Calu3 (cell line): ENCODE measurements around the gene DRC3. TPM values are rescaled to one million over a fixed set of nuclear protein-coding genes. Genes with fewer than 3 reads are reported as not detected.

ENCODE experiments used
- BruUV-seq: library from RNA; stranded (reverse); fragments of 400-500 nt; replicated peaks from 2 replicates; lab custom pipeline; 2021; lab: Mats Ljungman, UMichigan
- CTCF ChIA-PET: fragments of 300-600 bp; sonication (Branson Sonifier 250); formaldehyde crosslinking; loops from one replicate; lab custom pipeline; 2022; ENCODE audit warnings: antibody characterized with exemption; lab: Charles Lee
- DNase-seq: peaks from one replicate; pipeline ENCODE4 v3.0.0; 2022
- H3K27ac Mint-ChIP-seq: one replicate; pipeline ENCODE4 v1.8.0; 2022; ENCODE audit warnings: mixed read lengths; ENCODE audit not compliant: unreplicated experiment
- H3K27me3 Mint-ChIP-seq: one replicate; pipeline ENCODE4 v1.8.0; 2022; ENCODE audit warnings: mixed read lengths; ENCODE audit not compliant: unreplicated experiment
- H3K36me3 Mint-ChIP-seq: one replicate; pipeline ENCODE4 v1.8.0; 2022; ENCODE audit warnings: mild to moderate bottlenecking, moderate library complexity, mixed read lengths; ENCODE audit not compliant: insufficient read depth, unreplicated experiment
- H3K4me1 Mint-ChIP-seq: one replicate; pipeline ENCODE4 v1.8.0; 2022; ENCODE audit warnings: mild to moderate bottlenecking, low read depth, mixed read lengths; ENCODE audit not compliant: unreplicated experiment
- H3K4me3 Mint-ChIP-seq: one replicate; pipeline ENCODE4 v1.8.0; 2022; ENCODE audit warnings: mild to moderate bottlenecking, low read depth, moderate library complexity, mixed read lengths; ENCODE audit not compliant: unreplicated experiment
- H3K9me3 Mint-ChIP-seq: one replicate; pipeline ENCODE4 v1.8.0; 2022; ENCODE audit warnings: low read depth, mixed read lengths; ENCODE audit not compliant: unreplicated experiment
- CTCF ChIP-seq: fragments of 200-600 bp; IDR thresholded peaks from one replicate; pipeline ENCODE4 v1.8.0; 2022; ENCODE audit warnings: antibody characterized with exemption; ENCODE audit not compliant: unreplicated experiment
- intact Hi-C: fragments of 100-400 bp; cut with micrococcal nuclease; formaldehyde crosslinking; loops from one replicate; pipeline ENCODE4 v1.10.0; 2022; ENCODE audit not compliant: unreplicated experiment
- total RNA-seq: library from RNA; stranded (reverse); gene quantifications from 2 replicates; pipeline ENCODE4 v1.2.3, GENCODE V29; 2022

Gene DRC3
- total RNA-seq, 1 experiment from 2014 or later: 2.8 TPM

GRCh38 chr17:18055597-18055996 lies 82.9 kb downstream of the DRC3 start:
- TF ChIP-seq CTCF: no peak
- no TSS peak for BruUV-seq
- H3K27me3 Mint-ChIP-seq: no peaks in the 10 kb centered on the region
- DNase-seq: no peak
- H3K9me3 Mint-ChIP-seq: no peaks in the 10 kb centered on the region
- CTCF ChIA-PET: no interaction called here
- peaks cover 4% of the 10 kb centered on the region for H3K36me3 Mint-ChIP-seq
- intact Hi-C loops: no loop called here
- no peak overlapping the region for H3K27ac Mint-ChIP-seq
- no peaks in the 10 kb centered on the region for H3K4me1 Mint-ChIP-seq
- H3K4me3 Mint-ChIP-seq: no peak overlapping the region

- no peaks in the 10 kb centered on the region for H3K27me3 Mint-ChIP-seq
- CTCF ChIA-PET: no interaction called here
- no peaks in the 10 kb centered on the region for H3K4me1 Mint-ChIP-seq
- no peak for DNase-seq
- H3K27ac Mint-ChIP-seq: no peak overlapping the region
- no peak for TF ChIP-seq CTCF
- H3K9me3 Mint-ChIP-seq: no peaks in the 10 kb centered on the region
- no peak overlapping the region for H3K4me3 Mint-ChIP-seq
- no TSS peak for BruUV-seq
- H3K36me3 Mint-ChIP-seq: peaks cover 4% of the 10 kb centered on the region
- intact Hi-C loops: no loop called here
Measured at GRCh38 chr17:18056214-18056613, 83.6 kb downstream of the DRC3 start.

DNA sequence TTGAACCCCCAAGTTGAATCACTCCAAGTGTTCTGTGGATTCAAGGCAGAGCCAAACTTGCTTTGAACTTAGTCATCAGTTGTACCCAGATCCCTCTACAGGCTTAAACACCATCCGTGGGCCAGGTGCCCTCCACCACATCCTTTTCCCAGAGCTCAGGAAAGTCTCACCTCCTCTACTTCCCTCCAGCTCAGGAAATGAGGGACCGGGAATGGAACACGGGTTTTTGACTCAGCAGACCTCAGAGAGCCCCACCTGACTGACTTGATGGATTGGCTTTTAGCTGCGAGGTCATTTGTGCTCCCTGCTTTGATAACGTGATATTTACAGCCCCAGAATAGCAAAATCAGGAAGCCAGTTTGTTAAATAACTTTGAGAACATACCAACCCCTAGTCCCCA lies 86.6 kb downstream of the DRC3 start:
- no peak overlapping the region for H3K4me3 Mint-ChIP-seq
- BruUV-seq: no TSS peak
- no peak for TF ChIP-seq CTCF
- intact Hi-C loops: no loop called here
- peaks cover 4% of the 10 kb centered on the region for H3K36me3 Mint-ChIP-seq
- H3K4me1 Mint-ChIP-seq: no peaks in the 10 kb centered on the region
- no peaks in the 10 kb centered on the region for H3K27me3 Mint-ChIP-seq
- H3K9me3 Mint-ChIP-seq: no peaks in the 10 kb centered on the region
- no peak overlapping the region for H3K27ac Mint-ChIP-seq
- DNase-seq: no peak
- CTCF ChIA-PET: no interaction called here

DNA sequence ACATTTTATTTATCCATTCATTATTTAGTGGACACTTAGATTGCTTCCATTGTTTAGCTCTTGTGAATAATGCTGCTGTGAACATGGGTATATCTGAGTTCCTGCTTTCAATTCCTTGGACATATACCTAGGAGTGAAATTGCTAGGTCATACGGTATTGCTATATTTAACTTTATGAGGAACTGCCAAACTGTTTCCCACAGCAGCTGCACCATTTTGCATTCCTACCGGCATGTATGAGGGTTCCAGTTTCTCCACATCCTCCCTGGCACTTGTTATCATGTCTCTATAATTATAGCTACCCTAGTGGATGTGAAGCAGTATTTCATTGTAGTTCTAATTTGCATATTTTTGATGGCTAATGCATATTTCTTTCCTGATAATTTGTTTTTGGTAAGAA lies 91.4 kb downstream of the DRC3 start:
- H3K36me3 Mint-ChIP-seq: no peaks in the 10 kb centered on the region

More for the DNA sequence above, 91.4 kb downstream of the DRC3 start:
- Mint-ChIP-seq H3K4me1 (no peaks in the 10 kb centered on the region), H3K27me3 (no peaks in the 10 kb centered on the region), H3K27ac (no peak overlapping the region), H3K9me3 (no peaks in the 10 kb centered on the region), H3K4me3 (no peak overlapping the region)
- intact Hi-C loops: no loop called here
- BruUV-seq: no TSS peak
- DNase-seq: no peak
- CTCF ChIA-PET: no interaction called here
- TF ChIP-seq CTCF: no peak
